OCI-LY7 (cell line): ENCODE results near the gene TRIML2.

Experiments
- CTCF ChIP-seq: fragments of 200-600 bp; sonication (generic); conservative IDR thresholded peaks from 2 replicates; pipeline ENCODE4 v1.5.1; 2014; ENCODE audit warnings: mild to moderate bottlenecking, antibody characterized with exemption, low read length, moderate library complexity, mixed read lengths
- EZH2phosphoT487 ChIP-seq: fragments of 200-600 bp; sonication (generic); IDR thresholded peaks from 2 replicates; pipeline ENCODE4 v1.6.1; 2018; ENCODE audit warnings: low read depth, borderline replicate concordance, mild to moderate bottlenecking, mixed run types, antibody characterized with exemption, low read length, moderate library complexity, mixed read lengths

GRCh38 chr4:188106454-188106853 lies 2.9 kb downstream of the TRIML2 start:
- no peak for TF ChIP-seq CTCF
- no peak for TF ChIP-seq EZH2phosphoT487
